HuH-7.5 (cell line): Measurements from ENCODE around the gene FAM229B.
A peak's percentile ranks its signal among the peaks of the same experiment; 100 is the strongest.
"Not testable (repeated sequence)": the region's sequence is repeated elsewhere in the genome, so short reads cannot be mapped to it uniquely, and the experiment has no call there.

Experiments used
- DNase-seq: peaks from one replicate; pipeline ENCODE4 v3.0.0; 2011; ENCODE audit warnings: low spot score

FAM229B gene

GRCh38 chr6:112065426-112065986 lies 21.9 kb upstream of the FAM229B start:
- DNase-seq: no peak

GRCh38 chr6:112066606-112067005 lies 20.8 kb upstream of the FAM229B start:
- DNase-seq: no peak

GRCh38 chr6:112081569-112081968 lies 5.8 kb upstream of the FAM229B start:
- DNase-seq: no peak

DNA sequence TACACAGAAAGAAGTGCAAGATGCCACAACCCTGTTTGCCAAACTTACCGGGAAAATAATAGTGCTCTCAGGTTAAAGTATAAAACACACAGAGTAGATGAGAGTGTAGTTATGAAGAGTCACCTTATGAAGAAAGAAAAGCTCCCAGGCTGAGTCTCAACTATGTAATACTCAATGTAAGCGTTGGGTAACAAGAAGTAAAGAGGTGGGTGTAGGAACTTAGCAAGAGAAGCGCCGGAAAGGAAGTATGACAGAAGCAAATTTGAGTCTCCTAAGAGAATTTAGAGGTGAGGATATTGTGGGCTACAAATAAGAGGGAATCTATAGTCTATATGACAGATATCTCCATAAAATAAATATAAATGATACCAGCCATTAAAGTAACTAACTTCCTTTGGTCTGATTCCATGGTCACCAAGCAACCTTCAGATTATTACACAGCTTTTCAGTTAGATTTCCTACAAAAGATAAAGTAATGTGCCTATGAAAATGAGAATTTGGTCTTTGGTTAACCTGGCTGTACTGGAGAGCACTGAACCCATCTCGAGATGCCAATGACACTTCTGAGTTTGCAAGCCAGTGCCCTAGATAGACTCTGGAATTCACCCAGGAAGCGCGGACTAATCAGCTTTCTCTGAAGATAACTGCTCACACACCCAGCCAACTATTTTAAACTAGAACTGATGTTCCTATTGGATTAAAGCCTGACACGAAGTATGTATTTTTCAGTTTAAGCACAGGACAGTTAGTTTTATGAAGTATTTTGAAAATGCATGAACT lies 1.9 kb upstream of the FAM229B start:
- no peak for DNase-seq

DNA sequence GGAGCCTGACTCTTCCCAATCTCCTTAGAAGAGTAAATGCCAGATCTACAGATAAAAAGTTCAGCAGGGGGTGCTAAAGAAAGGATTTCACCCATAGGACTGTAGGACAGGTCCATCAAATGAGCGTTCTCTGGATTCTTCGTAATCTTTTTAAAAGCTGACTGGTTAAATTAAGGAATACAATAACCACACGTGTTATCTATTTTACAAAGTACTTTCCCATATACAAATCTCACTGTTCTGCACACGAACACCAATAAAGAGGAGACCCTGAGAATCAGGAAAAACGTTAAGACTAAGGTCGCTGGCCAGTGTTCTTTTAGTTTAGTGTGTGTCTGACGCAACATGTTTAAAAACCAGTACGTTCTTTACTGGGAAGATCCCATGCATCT lies 651 bp upstream of the FAM229B start:
- DNase-seq: peak; percentile 23

GRCh38 chr6:112087916-112088315 lies 525 bp downstream of the FAM229B start:
- DNase-seq: no peak

- no peak for DNase-seq
Observed at GRCh38 chr6:112096901-112097300, 9.5 kb downstream of the FAM229B start.

DNA sequence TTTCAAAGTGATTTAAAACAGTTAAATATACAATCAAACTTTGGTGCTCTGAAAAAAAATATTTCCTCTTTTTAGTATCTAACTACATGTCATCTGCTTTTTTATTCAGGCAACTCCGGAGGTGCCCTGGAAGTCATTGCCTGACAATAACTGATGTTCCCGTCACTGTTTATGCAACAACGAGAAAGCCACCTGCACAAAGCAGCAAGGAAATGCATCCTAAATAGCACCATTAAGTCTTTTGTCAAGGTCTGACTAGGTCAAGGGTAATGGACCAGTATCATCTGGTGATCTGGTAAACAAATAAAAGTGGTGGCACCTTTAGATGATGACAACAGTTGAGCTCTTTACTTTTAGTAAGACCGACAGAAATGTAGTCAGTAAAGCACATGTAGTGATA lies 13.2 kb downstream of the FAM229B start:
- DNase-seq: no peak

GRCh38 chr6:112106026-112106425 lies 18.6 kb downstream of the FAM229B start:
- not testable (repeated sequence) for DNase-seq

- no peak for DNase-seq
Observed at GRCh38 chr6:112106562-112106961, 19.2 kb downstream of the FAM229B start.

DNA sequence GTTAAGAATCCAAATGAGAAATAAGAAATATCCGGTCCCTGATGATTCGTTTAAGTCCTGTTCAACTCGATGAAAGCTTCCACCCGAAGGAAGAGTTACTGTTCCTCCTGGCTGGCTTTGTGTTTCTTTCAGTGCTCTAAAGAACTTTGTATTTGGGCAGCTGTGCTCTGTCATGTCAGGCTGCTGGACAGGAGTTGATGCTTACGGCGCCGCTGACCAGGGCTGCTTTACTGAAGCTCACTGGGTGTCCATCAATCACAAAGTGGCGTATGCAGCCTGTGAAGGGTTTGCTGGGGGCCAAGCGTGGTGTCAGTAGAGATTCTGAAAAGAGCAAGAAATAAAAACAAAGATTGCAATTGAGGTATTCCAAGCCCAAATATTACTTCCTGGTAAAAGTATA lies 21.9 kb downstream of the FAM229B start:
- no peak for DNase-seq

- no peak for DNase-seq
Observed at GRCh38 chr6:112113431-112113830, 26.0 kb downstream of the FAM229B start.

DNA sequence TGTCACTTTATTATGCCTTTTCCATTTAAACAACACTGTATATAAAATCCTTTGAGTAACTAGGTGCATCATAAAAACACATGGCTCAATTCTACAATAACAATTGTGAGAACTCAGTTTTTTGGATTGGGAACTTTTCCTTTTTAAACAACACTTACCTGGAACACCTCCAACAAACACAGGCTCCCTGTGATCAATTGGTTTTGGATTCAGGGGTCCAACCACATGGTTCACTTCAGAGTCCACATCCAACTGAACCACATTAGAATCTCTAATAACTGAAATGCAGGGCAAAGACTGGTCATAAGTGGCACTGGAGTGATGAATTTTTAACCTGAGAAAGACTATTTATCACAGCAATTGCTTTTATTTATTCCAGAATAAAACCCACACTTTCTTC lies 26.5 kb downstream of the FAM229B start:
- no peak for DNase-seq

DNA sequence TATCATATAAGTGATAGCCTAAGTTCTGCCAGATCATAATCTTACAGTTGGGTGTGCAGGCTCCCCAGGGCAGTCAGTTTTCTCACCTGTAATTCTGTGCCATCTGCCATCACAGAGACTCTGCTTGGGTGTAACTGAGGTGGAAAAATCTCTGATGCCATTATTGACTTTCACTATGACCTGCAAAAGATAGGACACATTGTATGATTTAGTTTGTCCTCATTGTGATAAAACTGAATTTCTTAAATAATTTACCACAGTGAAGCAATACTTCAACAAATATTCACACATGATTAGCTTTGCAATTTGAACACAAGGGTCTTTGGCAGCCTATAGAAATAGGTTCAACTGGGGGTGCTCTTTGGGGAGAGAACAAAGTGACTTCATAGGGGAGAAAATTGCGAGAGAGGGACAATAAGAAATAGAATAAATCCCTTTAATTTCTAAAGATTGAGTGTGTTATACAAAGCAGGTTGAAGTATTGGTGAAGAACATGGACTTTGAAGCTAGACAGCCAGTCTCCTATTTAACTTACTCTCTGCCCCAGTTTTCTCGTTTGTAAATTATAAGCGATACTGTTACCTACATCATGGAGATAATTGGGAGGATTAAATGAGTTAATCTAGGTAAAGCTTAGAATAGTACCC lies 27.3 kb downstream of the FAM229B start:
- no peak for DNase-seq

GRCh38 chr6:112116221-112116620 lies 28.8 kb downstream of the FAM229B start:
- no peak for DNase-seq

DNA sequence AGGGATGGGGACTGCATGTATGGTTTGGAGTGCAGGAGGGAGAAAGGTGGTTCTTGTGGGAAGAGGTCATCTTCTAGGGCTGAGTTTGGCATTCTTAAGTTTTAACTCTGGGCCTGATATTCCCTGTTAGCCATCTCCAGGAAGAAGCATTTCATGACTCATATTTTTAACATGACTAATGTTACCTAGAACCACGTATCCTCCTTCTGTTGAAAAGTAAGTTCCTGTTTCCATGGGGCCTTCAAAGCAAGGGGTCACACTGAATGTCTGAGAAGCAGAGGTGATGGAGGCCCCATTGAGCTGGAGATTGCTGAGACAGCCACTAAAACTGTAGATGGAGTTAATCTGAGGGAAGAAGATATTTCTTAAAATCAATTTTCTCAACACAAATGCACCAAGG lies 30.2 kb downstream of the FAM229B start:
- no peak for DNase-seq

GRCh38 chr6:112118034-112118433 lies 30.6 kb downstream of the FAM229B start:
- DNase-seq: no peak

- no peak for DNase-seq
Observed at GRCh38 chr6:112122756-112123155, 35.4 kb downstream of the FAM229B start.

DNA sequence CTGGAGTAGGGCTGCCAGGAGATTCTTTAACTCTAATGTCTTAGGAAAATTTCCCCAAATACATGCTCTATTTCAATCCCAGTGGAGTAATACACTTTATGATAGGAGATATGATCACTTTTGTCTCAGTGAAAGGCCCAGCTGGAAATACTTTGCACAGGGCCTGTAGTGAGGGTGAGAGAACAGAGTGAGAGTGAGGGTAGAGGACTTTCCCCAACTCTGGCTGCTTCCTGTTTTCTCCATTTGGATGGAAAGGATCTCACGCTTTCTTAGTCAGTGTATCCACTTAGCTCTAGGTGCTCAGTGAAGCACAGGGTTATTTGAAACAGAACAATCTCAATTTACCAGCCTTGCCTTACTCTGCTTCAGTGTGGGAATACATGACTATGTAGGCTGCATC lies 36.6 kb downstream of the FAM229B start:
- no peak for DNase-seq

DNA sequence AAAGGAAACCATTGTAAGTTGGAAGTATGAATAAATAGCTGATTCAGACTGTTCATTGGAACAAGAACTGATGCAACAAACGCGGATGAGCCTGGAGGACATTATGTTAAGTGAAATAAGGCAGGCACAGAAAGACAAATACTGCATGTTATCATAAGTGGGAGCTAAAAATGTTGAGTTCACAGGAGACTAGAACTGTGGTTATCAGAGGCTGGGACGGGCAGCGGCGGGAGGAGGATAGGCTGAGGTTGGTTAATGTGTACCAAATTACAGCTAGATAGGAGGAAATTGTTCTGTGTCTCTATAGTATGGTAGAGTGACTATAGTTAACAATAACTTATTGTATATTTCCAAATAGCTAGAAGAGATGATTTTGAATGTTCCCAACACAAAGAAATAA lies 40.8 kb downstream of the FAM229B start:
- no peak for DNase-seq

GRCh38 chr6:112130878-112131277 lies 43.5 kb downstream of the FAM229B start:
- no peak for DNase-seq

GRCh38 chr6:112139052-112139451 lies 51.7 kb downstream of the FAM229B start:
- no peak for DNase-seq

- no peak for DNase-seq
Observed at GRCh38 chr6:112141707-112142106, 54.3 kb downstream of the FAM229B start.
